ENCODE results near the gene SLC37A2.

GRCh38 chr11:125139778-125140177, 76.7 kb downstream of the SLC37A2 start:
- TF ChIP-seq EP300 (IDR thresholded peaks at IDR 0.05): no peak
- TF ChIP-seq, protein P1, sequence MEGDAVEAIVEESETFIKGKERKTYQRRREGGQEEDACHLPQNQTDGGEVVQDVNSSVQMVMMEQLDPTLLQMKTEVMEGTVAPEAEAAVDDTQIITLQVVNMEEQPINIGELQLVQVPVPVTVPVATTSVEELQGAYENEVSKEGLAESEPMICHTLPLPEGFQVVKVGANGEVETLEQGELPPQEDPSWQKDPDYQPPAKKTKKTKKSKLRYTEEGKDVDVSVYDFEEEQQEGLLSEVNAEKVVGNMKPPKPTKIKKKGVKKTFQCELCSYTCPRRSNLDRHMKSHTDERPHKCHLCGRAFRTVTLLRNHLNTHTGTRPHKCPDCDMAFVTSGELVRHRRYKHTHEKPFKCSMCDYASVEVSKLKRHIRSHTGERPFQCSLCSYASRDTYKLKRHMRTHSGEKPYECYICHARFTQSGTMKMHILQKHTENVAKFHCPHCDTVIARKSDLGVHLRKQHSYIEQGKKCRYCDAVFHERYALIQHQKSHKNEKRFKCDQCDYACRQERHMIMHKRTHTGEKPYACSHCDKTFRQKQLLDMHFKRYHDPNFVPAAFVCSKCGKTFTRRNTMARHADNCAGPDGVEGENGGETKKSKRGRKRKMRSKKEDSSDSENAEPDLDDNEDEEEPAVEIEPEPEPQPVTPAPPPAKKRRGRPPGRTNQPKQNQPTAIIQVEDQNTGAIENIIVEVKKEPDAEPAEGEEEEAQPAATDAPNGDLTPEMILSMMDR (IDR thresholded peaks at IDR 0.05): no peak
